ENCODE results near the gene FRMPD1.

FRMPD1 gene

DNA sequence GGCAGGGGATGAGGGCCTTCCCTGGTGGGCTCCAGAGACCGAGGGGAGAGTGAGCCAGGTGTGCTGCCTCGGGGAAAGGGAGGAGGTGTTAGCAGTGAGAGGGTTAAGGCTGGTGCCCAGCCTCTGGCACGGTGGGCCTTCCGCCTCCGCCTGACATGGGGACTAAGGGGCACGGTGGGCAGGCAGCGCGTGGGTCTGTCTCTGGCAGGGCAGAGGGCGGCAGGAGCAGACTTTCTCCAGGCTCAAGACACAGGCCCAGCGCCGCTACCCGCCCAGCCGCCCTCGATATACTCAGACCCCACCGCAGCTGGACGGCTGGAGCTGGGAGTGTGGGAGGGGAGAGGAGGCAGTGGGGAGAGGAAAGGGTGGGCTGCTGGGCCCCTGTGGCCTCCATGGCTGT is 14.9 kb upstream of the FRMPD1 start:
- DNase-seq (ENCODE audit: low read depth in 3 of 3, low spot score in 1 of 3) = no peak

DNA sequence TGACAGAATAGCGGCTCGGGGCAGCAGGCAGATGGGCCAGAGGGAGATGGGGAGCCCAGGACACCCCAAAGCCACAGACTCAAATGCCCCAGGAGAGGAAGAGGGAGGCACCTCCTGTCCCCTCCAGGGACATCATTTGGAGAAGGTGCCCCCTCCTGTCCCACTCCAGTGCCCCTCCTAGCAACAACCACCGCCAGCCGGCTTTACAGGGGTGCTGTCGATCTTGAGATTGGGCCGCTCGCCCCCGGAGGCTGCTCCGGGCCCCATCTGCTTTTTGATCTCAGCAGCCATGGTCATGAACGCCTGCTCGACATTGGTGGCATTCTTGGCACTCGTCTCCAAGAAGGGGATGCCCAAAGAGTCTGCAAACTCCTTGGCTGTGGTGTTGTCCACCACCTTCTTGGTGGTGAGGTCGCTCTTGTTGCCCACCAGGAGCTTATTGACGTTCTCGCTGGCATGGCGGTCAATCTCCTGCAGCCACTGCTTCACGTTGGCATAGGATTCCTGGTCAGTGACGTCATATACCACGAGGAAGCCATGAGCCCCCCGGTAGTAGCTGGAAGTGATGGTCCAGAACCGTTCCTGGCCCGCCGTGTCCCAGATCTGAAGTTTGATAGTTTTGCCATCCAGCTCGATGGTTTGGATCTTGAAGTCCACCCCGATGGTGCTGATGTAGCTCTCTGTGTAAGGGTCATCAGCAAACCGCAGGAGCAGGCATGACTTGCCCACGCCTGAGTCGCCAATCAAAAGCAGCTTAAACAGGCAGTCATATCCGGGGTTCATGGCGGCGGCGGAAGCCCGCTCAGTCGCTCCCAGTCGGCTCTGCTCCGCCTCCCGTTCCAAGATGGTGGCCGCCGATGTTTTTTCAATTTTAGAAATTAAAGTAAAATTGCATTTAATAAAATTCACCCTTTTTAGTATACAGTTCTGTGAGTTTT is 14.0 kb upstream of the FRMPD1 start:
- DNase-seq (ENCODE audit: low read depth in 3 of 3, low spot score in 1 of 3) = no peak

DNA sequence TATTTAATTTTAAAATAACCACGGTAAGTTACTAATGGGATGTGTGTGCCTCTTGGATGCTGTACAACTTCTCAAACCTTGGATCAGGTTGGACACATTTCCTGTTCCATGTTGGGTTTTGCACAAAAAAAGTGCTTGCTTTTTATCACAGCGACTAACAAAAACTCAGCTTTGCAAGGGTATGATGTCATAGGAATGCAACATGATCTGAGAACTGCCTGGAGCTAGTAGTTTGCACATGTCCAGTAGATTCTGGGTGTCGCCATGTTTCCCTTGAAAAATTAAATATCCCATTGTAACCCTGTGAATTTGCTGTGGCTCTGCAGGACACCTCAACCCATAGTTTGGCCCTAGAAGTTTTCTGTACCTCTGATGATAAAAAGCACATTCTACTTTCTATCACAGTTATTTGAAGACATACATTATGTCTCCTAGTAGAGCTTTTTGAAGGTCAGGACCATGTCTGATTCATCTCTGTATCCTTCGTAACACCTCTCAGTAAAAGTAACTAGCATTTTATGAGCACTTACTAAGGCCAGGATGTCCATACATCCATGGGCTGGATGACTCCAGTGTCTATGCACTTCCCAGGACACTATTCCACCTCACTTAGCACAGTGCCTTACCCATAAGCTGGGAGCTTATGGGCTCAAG is 11.5 kb upstream of the FRMPD1 start:
- DNase-seq (ENCODE audit: low read depth in 3 of 3, low spot score in 1 of 3) = no peak

DNA sequence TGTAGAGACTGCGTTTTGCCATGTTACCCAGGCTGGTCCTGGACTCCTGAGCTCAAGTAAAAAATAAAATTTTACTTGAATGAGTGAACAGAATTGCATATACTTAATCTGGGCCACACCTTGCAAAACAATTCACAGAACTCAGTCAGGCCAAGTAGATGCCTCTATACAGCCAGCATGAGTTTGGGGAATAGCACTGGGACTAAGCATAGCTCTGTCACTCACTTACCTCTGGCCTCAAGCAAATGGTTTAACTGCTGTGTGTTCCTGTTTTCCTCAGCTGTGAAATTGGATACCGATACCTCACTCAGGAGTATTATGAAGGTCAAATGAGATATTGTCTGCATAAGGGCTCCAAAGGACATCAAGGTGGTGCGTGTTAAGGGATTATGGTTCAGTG is 10.9 kb upstream of the FRMPD1 start:
- no peak for DNase-seq (ENCODE audit: low read depth in 3 of 3, low spot score in 1 of 3)

DNA sequence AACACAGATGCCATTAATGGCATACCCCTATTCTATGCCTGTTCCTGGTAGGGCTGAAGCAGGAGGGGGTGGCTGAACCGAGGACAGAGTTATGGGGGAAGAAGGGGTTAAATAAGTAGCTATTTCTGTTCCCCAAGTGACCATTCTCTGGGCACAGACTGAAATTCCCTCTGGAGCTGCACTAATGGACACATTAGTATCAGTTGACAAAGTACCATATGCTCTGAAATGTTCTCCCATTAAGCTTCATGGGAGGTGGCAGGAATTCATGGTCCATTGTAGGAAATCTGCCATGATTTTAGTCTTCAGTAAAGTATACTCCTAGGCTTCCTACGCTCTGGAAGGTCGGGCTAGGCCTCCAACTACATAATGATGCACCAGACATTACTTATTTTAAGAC is 10.5 kb upstream of the FRMPD1 start:
- DNase-seq (ENCODE audit: low read depth in 3 of 3, low spot score in 1 of 3) = no peak

DNA sequence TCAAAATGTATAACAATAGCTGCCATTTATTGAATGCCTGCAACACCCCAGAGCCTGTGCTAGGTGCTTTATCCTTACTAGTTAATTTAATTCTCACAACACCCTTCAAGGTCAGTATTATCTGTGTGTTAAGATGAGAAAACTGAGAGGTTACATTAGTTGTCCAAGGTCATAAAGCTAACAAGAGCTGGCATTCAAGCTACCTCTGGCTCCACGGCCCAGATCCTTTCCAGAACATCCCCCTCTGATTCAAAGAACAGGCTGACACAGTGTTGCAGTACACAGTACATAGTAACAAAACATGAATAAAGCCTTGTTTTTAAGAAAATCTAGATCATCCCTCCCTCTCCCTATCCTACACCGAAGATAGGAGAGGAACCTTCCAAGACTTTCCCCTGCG is 9.4 kb upstream of the FRMPD1 start:
- DNase-seq (ENCODE audit: low read depth in 3 of 3, low spot score in 1 of 3) = no peak

DNA sequence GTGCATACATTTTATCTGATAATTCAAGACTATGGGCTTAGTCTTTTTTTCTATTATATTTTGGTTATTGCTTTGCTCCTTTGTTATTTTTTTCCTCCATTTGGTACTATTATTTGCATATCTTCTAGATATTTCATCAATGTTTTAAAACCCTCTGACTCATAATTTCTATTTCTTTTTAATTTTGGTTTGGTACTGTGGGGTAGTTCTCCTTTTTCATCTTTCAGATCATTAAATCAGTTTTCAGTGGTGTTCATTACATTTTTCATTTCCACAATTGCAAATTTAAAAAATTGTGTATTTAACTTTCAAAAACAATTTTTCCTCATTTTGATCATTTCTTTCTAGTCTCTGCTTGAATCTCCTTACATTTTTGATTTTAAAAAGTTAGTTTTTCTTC is 7.5 kb upstream of the FRMPD1 start:
- no peak for DNase-seq (ENCODE audit: low read depth in 3 of 3, low spot score in 1 of 3)

DNA sequence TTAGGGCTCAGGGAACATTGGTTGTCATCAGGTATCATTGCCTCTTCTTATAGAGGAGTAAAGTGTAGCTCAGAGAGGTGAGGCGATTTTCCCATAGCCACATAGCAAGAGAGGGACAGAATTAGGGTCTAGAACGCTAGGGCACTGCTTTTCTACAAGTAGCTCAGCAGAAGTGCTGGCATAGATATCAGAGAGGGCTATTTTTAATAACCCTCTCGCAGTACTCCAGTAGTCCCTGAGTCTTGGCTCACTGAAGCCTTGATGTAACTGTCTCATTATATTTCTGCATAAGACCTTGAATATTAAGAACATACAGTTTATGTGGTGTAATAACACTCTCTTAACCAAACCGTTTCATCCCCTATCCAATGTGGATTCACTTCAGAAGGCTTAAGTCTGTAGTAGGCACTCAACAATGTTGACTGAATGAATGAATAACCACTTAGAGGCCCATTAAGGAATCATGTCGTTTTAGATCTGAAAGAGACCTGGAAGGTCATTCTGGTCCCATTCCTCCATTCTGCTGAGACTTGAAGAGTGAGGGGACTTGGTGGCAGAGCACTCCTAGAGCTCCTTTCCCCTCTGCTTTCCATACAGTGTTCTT is 4.7 kb upstream of the FRMPD1 start:
- DNase-seq (ENCODE audit: low read depth in 3 of 3, low spot score in 1 of 3) = no peak

DNA sequence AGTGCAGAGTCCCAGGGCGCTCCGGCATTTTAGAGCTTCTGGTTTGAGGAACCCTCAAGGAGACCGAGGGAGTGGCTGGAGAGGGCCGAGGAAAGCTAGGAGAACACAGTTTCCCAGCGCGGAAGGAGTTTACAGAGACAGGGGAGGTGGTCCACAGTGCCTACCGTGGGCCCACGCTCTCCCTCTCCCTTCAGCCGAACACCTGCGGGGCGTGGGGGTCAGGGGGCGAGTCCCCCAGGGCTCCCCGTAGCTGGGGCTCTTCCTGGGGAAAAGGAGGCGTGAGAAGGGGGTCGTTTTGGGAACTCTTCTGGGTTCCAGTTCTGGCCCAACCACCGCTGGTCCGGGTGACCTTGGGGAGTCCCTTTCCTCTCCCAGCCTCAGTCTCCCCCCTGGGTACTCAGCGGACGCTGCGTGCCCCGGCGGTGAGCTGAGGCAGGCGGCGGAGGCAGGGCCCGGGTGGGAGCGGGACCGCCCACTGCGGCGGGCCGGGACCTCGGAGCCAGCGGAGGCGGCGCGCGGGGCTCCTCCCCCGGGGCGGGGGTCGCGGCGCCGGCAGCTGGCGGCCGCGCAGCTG is 368 bp upstream of the FRMPD1 start:
- DNase-seq (ENCODE audit: low read depth in 3 of 3, low spot score in 1 of 3) = no peak

DNA sequence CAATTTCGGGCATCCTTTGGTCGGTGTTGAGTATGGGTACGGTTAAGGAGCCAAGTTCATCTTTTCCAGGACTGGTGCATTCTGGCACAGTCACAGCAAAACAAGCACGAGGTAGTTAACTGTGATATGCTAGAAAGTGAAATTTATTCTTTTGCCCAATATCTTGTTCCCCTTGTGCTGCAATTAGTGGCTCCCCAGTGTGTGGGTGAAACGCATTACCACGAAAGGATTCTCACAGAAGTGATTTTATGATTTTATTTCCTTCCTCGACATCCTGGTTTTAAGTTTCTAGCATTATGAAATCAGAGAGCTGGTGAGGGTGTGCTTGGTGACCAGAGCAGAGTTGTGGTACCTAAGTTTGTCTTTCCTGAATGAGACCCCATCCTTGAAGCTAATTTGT is 1.5 kb downstream of the FRMPD1 start:
- no peak for DNase-seq (ENCODE audit: low read depth in 3 of 3, low spot score in 1 of 3)

DNA sequence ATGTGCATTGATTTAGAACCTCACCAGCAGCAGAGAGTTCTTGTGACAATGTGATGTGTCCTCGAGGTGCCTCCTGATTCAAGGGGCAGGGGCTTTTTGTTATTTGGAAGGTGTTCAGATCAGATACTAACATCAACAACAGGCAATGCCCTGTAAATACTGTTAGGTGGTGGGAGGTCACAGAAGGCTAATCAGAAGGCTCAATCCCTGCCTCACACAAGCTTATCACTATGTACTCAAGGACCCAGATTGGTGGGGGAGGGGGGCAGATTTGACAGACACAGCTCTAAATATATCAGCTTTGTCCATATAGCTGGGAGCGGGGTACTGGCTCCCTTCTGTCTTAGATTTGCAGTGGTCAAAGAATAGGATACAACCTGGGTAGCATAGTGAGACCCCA is 2.6 kb downstream of the FRMPD1 start:
- DNase-seq (ENCODE audit: low read depth in 3 of 3, low spot score in 1 of 3) = no peak

DNA sequence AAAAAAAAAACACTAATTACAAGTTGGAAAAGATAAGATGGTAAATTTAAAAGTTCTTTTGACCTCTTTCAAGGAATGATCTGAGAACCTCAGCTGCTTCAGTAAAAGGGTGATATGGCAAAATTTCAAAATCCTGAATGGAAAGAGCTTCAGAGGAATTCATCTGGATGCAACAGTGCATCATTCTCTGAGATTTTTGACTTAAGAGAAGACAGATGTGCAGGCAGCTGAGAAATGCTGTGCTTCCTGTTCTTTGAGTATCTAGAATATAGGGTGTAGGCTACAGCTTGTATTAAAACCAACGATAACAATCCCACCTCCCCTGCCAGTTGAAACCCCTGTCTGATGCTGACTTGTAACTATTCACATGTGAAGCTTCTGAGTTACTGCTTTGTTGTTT is 6.2 kb downstream of the FRMPD1 start:
- no peak for DNase-seq (ENCODE audit: low read depth in 3 of 3, low spot score in 1 of 3)

DNA sequence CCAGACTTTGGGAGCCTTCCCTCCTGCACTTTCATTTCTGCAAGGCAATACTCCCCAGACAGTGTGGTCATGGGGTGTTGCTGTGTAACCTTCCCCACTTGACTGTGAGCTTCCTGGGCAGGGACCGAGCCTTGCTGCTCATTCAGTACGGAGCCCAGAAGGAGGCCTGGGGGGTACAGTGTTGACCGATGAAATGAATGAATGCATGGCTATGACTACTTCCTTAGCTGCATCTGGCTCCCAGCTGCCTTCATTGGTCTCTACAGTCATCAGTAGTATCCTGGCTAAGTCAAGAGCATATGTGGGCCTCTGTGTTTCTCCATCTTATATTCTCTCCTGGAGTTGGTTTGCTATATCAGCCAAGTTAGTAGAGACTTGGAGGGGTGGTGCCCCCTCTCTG is 9.9 kb downstream of the FRMPD1 start:
- no peak for DNase-seq (ENCODE audit: low read depth in 3 of 3, low spot score in 1 of 3)

DNA sequence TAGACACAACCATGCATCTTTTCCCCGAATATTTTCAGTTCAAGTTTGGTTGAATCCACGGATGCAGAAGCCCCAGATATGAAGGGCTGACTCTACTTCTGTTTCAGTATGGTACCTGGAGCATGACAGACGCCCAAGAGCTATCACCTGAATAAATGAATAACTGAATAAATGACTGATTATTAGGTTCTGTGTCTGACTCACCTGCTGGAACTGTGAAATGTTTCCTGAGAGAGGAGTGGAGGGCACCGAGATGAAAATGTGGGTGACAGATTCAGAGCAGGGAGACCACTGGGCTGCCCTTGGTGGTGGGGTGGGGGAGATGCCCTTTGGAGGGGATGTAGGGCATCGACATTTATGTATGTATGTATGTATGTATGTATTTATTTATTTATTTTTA is 13.2 kb downstream of the FRMPD1 start:
- no peak for DNase-seq (ENCODE audit: low read depth in 3 of 3, low spot score in 1 of 3)

DNA sequence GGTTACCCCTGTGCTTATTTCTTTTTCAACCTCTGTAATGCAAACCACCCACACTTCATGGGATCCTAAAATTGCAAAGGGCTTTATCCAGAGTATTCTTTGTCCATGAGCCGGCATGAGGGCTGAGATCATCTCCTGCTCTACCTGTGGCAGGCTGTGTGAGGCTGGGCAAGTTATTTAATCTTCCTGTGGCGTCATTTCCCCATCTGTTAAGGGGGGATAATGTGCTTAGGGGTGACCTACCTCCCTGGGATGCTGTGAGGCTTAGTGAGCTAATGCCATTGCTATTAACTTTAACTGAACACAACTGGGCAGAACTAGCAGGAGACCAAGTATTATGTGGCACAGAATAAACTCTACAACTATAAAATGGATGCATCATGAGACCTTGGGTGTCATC is 17.0 kb downstream of the FRMPD1 start:
- DNase-seq (ENCODE audit: low read depth in 3 of 3, low spot score in 1 of 3) = no peak

DNA sequence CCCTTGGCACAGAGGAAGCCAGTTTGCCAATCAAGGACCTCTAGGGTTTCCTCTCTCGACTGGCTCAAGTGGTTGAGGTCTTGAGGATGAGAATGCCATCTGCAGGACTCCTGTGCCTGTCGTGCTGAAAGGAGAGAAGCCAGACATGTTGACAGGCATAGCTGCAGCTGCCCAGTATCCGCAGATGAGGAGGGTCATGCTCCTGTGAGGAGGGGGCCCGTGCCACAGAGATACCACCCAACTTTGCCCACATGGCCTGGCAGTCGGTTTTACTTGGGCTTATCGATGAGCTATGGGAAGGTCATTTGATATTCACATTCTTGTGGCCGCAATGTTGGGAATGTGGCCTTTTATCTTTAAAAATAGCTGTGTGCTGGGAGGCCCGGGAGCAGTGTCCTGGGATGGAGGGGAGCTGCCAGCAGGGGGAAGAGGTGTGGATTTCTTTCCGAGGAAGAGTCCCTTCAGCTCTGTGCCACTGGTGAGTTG is 17.4 kb downstream of the FRMPD1 start:
- no peak for DNase-seq (ENCODE audit: low read depth in 3 of 3, low spot score in 1 of 3)

DNA sequence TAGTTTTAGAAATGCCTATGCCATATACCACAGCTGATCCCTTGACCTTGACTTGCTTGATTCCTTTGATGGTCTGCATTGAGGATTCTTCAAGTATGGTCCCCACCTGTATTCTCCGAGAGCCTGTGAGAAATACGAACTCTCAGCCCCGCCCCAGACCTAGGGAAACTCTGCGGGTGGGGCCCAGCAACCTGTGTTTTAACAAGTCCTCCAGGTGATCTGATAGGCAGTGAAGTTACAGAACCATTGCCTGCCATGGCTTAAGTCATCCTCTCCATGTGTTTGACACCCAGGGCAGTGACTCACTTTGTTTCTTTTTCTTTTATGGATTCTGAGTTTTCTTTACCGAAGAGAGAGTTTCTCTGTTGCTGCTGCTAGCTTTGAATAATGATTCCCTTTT is 18.5 kb downstream of the FRMPD1 start:
- DNase-seq (ENCODE audit: low read depth in 3 of 3, low spot score in 1 of 3) = no peak

DNA sequence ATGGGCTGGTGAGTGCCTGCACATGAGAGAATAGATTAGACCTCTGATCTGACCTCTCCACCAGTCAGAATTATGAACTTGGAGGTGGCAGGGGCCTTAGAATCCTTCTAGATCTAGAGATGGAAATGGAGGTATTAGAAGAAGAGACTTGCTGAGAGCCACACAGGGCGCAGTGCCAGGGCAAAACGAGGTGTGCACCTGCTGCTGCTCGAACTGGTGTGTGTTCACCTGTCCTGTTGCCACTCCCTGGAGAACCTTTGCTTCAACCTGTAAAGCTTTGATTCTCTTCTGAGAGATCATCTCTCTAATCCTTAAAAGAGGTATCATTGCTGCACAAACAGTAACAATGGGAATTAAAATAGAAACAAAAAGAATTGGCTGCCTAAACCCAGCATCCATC is 24.9 kb downstream of the FRMPD1 start:
- no peak for DNase-seq (ENCODE audit: low read depth in 3 of 3, low spot score in 1 of 3)

DNA sequence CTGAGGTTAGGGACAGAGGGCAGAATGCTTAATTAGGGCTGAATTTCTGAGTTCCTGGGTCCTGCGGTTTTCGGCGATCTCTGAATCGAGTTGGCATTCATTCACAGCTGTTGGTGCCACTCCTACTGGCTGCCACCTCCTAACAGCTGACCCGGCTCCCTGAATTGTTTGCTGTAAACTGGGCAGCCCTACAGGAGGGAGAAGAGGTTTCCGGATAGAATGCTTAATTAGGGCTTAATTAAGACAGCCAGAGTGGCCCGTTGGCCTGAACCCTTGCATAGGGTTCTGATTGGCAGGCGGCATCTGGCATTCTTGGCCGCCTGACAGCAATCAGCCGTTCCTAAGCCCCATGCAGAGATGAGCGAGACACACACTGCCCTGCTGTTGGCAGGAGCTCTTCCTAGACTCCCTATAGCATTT is 25.7 kb downstream of the FRMPD1 start:
- DNase-seq (ENCODE audit: low read depth in 3 of 3, low spot score in 1 of 3) = no peak

DNA sequence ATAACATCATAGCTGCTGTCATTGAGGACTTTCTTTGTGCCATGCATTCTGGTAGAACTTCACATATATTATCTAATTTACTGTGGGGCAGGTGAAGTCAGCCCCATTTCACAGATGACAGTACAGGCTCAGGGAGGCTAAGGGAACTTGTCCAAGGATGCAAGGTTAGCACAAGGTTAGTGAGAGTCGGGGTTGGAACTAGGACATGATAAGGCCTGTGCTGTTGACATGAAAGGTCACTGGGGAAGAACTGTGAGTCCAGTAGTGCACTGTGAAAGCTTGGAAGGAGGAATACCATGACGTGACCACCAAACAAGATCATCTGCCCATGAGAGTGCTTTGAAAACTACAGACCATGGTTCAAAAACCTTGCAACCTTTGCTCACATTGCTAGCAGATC is 26.7 kb downstream of the FRMPD1 start:
- no peak for DNase-seq (ENCODE audit: low read depth in 3 of 3, low spot score in 1 of 3)

DNA sequence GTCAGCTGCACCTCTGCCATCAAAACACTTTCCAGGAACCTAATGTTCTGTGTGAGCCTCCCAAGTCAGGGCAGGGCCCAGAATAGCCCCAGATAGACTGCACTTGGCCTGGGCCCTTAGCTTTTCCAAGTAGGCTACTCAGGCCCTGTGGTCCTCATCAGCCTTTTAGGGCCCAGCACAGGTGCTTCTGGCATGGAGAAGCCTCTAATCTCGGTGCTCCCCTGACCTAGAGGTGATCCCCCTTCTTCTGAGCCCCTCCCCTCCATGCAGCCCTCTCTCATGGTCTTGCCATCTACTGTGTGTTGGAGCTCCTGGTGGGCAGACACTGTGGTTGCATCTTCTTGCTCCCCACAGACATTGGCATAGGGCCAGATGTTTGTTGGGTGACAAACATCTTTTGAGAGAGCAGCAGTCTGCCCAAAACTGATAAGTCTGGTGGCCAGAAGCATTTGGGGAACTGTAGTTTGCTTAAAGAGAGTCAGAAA is 28.1 kb downstream of the FRMPD1 start:
- no peak for DNase-seq (ENCODE audit: low read depth in 3 of 3, low spot score in 1 of 3)

Data from stimulated activated CD4-positive, alpha-beta T cell treated with anti-CD3 and anti-CD28 coated beads, TNF-alpha, amount 100 ng/mL, for 1 hour (primary cell).